HepG2 (cell line): ENCODE results near the gene UCHL3. TPM values are rescaled to one million over a fixed set of nuclear protein-coding genes. Genes with fewer than 3 reads are reported as not detected.

Experiments used
- CBX2 ChIP-seq, 2 experiments: fragments of 200-600 bp in 1 of 2; sonication (generic); formaldehyde crosslinking in 1 of 2; IDR thresholded peaks; 2 replicates each; pipeline versions ENCODE4 v1.7.0 to v1.8.1; 2018 to 2022; ENCODE audit warnings: low read depth in 2 of 2, low read length in 1 of 2, mild to moderate bottlenecking in 1 of 2, missing genetic modification reagents in 1 of 2
- DZIP1 ChIP-seq: sonication (generic); formaldehyde crosslinking; IDR thresholded peaks from 2 replicates; pipeline ENCODE4 v1.5.0; 2020; ENCODE audit warnings: mild to moderate bottlenecking, missing genetic modification reagents
- GRHL1 ChIP-seq: sonication (generic); formaldehyde crosslinking; conservative IDR thresholded peaks from 2 replicates; pipeline ENCODE4 v1.8.0; 2022; ENCODE audit warnings: missing genetic modification reagents
- HNF1B ChIP-seq: sonication (generic); formaldehyde crosslinking; IDR thresholded peaks from 2 replicates; pipeline ENCODE4 v1.5.1; 2020; ENCODE audit warnings: mild to moderate bottlenecking, moderate library complexity, missing genetic modification reagents
- HOXA3 ChIP-seq: sonication (generic); formaldehyde crosslinking; IDR thresholded peaks from 2 replicates; pipeline ENCODE4 v1.5.0; 2020; ENCODE audit warnings: missing genetic modification reagents
- LCORL ChIP-seq, 2 experiments: fragments of 450-650 bp in 1 of 2; sonication (generic) in 1 of 2; formaldehyde crosslinking in 1 of 2; IDR thresholded peaks; 2 replicates each; pipeline versions ENCODE4 v1.5.0 to v1.6.1; 2017 to 2020; ENCODE audit warnings: antibody characterized with exemption in 1 of 2, missing genetic modification reagents in 1 of 2
- MNT ChIP-seq: fragments of 450-650 bp; IDR thresholded peaks from 2 replicates; pipeline ENCODE4 v1.6.1; 2016
- NPAS2 ChIP-seq: sonication (generic); formaldehyde crosslinking; IDR thresholded peaks from 2 replicates; pipeline ENCODE4 v1.8.0; 2022; ENCODE audit warnings: mild to moderate bottlenecking, missing genetic modification reagents, borderline replicate concordance
- PREB ChIP-seq: sonication (generic); formaldehyde crosslinking; IDR thresholded peaks from 2 replicates; pipeline ENCODE4 v1.4.0; 2020; ENCODE audit warnings: missing genetic modification reagents
- SMAD3 ChIP-seq: sonication (generic); formaldehyde crosslinking; IDR thresholded peaks from 2 replicates; pipeline ENCODE4 v1.4.0; 2020; ENCODE audit warnings: missing genetic modification reagents
- TRIM24 ChIP-seq: sonication (generic); formaldehyde crosslinking; IDR thresholded peaks from 2 replicates; pipeline ENCODE4 v1.8.0; 2022; ENCODE audit warnings: mild to moderate bottlenecking, missing genetic modification reagents
- ZBTB2 ChIP-seq: sonication (generic); formaldehyde crosslinking; IDR thresholded peaks from 2 replicates; pipeline ENCODE4 v1.8.0; 2022; ENCODE audit warnings: low read depth, missing genetic modification reagents
- ZBTB7A ChIP-seq: sonication (generic); formaldehyde crosslinking; IDR thresholded peaks from 2 replicates; pipeline ENCODE4 v1.8.0; 2022; ENCODE audit warnings: mild to moderate bottlenecking, missing genetic modification reagents
- ZNF143 ChIP-seq: sonication (generic); formaldehyde crosslinking; IDR thresholded peaks from 2 replicates; pipeline ENCODE4 v1.4.0; 2020; ENCODE audit warnings: missing genetic modification reagents
- ZNF572 ChIP-seq: sonication (generic); formaldehyde crosslinking; IDR thresholded peaks from 2 replicates; pipeline ENCODE4 v1.5.1; 2020; ENCODE audit warnings: mild to moderate bottlenecking, missing genetic modification reagents
- ZNF703 ChIP-seq: sonication (generic); formaldehyde crosslinking; IDR thresholded peaks from 2 replicates; pipeline ENCODE4 v1.5.1; 2020; ENCODE audit warnings: missing genetic modification reagents, mild to moderate bottlenecking, moderate library complexity, borderline replicate concordance
- ZSCAN30 ChIP-seq: sonication (generic); formaldehyde crosslinking; IDR thresholded peaks from 2 replicates; pipeline ENCODE4 v1.5.0; 2020; ENCODE audit warnings: mild to moderate bottlenecking, missing genetic modification reagents
- polyA plus RNA-seq, 8 experiments: library from polyadenylated mRNA; depleted of rRNA in 3 of 8; stranded (reverse) in 7 of 8; unstranded in 1 of 8; fragments of >200 nt; fragmentation: Illumina TruSeq in 4 of 8; extraction: Trizol in 4 of 8; gene quantifications; 2 replicates each; pipeline versions ENCODE4 v1.2.1 to v1.2.3, GENCODE V29; 2011 to 2016; ENCODE audit warnings: low read depth in 4 of 8, missing spikeins in 1 of 8, mixed read lengths in 1 of 8; ENCODE audit not compliant: insufficient read depth in 1 of 8
- total RNA-seq, 5 experiments: library from RNA; depleted of rRNA; stranded (reverse); fragments of >200 nt; fragmentation: Illumina TruSeq; extraction: Trizol; gene quantifications; 2 replicates each; pipeline ENCODE4 v1.2.3, GENCODE V29; 2016; ENCODE audit warnings: low read depth in 1 of 5

The UCHL3 gene
- total and polyA plus RNA-seq, 2 of the 13 experiments (the other 11 are each of a cell fraction or from before 2014, with no cell fraction given) = 36.2 to 93.3 TPM

GRCh38 chr13:75549262-75550158, at the start of gene UCHL3 (continued):
- TF ChIP-seq MNT = peak; percentile 91
- TF ChIP-seq LCORL (IDR thresholded peaks at IDR 0.05) = no peak
- TF ChIP-seq LCORL (CRISPR knock-in tag; IDR thresholded peaks at IDR 0.05) = no peak
- no peak for TF ChIP-seq NPAS2 (CRISPR knock-in tag)
- TF ChIP-seq ZBTB2 (CRISPR knock-in tag) = no peak
- no peak for TF ChIP-seq TRIM24
- no peak for TF ChIP-seq ZSCAN30 (CRISPR knock-in tag)
- no peak; the same call in 1 of the 2 replicates for TF ChIP-seq ZNF143 (CRISPR knock-in tag)
- no peak for TF ChIP-seq GRHL1 (CRISPR knock-in tag)
- TF ChIP-seq HOXA3 (CRISPR knock-in tag) = peak; percentile 43; the same call in 1 of the 2 replicates
- peak; percentile 88 for TF ChIP-seq HNF1B (CRISPR knock-in tag)
- TF ChIP-seq ZNF703 (CRISPR knock-in tag) = no peak
- no peak for TF ChIP-seq ZNF572 (CRISPR knock-in tag)
- no peak for TF ChIP-seq CBX2 (IDR thresholded peaks at IDR 0.05; ENCODE audit: low read depth, low read length)
- 0 out of 2 replicates have a peak, but pooled peaks have one; percentile 10 for TF ChIP-seq CBX2 (CRISPR knock-in tag; IDR thresholded peaks at IDR 0.05; ENCODE audit: low read depth)
- peak; percentile 86; the same call in 1 of the 2 replicates for TF ChIP-seq DZIP1 (CRISPR knock-in tag)
- no peak for TF ChIP-seq ZBTB7A (CRISPR knock-in tag)
- TF ChIP-seq SMAD3 (CRISPR knock-in tag) = peak; percentile 76
- 0 out of 2 replicates have a peak, but pooled peaks have one; percentile 22 for TF ChIP-seq PREB (CRISPR knock-in tag)
